GM19324 (cell line): ENCODE data around the gene PLA2G4B.
"Not testable (repeated sequence)": the region's sequence is repeated elsewhere in the genome, so short reads cannot be mapped to it uniquely, and the experiment has no call there.

ENCODE experiments used
- ATAC-seq: cut with Tn5 transposase; IDR thresholded peaks from one replicate; pipeline ENCODE4 v1.9.1; 2021; ENCODE audit warnings: mild to moderate bottlenecking, moderate library complexity; ENCODE audit not compliant: unreplicated experiment, low FRiP score

PLA2G4B gene

DNA sequence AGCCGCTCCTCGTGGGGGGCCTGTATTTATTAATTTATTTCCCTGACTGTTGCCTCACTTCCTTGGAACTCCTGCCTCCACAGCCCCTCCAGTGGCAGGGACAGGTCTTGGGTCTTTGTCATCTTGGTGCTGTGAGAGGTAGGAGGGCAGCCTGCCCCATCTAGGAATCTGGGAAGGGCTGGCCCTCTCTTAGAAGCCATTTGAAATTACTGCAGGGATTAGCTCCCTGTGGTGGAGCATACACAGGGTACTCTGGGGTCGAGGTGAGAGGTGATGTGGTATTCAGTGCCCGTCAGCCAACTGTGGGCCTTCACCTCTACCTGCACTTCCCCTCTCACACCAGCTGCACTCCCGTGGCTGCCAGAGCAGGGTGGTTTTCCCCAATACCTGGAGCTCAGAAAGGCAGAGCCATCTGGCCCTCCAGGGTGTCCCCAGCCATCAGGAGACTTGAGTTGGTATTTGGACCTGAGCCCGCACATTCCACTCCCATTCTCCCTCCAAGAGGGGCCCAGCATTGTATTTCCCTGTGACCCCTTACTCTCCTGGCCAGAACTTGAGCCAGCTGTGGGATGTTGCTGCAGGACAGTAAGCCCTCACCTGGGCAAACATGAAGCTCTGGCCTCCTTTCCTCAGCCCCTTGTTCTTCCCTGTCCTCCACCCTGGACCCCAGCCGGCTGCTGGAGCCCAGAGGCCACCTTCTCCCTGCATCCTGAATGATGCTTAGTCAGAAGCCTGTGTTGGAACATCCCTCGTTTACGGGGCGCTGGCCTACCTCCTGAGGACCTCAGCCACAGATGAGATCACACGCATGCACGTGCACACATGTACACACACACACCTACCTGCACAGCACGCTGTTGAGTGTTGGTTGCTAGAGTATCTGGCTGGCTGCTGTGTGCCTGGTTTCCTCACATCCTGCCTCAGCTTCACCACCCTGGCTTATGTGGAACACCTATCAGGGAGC, 12.8 kb upstream of the PLA2G4B start:
- no peak for ATAC-seq

DNA sequence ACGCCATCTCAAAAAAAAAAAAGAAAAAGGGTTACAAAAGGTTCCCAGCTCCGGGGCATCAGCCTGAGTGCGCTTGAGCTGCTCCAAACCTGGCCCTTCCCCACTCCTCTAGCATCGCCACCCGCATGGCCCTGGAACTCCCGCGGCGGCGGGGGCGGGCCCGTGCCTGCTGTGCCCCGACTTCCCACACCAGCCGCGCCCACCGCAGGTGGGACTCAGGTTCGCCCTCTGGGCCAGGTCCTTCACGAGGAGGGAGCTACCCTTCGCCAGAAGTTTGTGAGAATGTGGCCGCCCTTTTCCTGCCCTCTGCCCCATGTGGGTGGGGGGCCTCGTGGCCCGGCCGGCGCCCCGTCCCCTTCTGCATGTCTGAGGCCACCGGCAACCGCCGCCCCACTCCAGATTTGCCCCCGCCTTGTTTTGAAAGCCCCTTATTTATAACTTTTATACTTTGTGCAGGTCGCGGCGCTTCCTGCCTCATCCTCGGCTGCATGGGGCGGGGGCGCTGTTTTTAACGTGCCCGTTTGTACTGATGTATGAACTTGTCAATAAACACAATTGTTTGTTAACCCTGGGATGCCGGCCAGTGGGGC, 11.3 kb upstream of the PLA2G4B start:
- ATAC-seq, result no peak

DNA sequence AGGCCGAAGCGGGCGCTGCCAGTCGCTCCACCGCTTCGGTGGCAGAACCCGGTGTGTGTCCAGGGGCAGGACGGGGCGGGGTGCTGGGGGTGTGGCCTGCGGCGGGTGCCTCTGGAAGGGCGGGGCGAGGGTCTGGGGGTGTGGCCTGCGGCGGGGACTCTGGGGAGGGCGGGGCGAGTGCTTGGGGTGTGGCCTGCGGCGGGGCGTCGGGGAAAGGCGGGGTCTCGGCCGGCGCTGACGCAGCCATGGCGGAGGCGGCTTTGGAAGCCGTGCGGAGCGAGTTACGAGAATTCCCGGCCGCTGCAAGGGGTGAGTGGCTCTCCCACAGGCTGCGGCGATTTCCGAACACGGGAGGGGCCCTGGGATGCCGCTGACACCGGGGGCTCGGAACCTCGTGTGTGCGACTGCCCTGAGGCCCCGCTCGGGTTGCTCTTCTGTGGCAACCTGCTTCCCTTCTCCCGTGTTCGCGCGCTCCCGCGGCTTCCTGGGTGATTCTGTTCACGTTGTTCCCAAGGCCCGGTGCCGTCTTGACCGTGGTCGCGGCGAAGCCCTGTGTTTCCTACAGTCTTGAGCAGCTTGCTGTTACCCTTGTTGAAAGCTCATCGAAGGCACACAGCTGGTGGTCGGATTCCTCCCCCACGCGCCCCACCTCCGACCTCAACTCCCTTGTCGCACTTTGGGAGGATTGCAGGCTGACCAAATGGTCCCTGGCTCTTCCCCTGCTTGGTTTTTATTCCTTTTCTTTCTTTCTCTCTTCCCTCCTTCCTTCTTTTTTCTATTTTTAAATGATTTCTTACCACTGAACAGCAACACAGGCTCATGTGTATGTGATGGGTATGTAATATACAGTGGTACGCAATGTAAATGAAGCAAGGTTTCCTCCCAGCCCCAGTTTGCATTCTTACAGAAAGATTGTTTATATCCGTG, 10.5 kb upstream of the PLA2G4B start, which contains the start of gene JMJD7:
TSS of gene JMJD7 (plus strand) at position 213 of the 927 bp plus-strand sequence. CDS start at position 246, 33 bp downstream.
- ATAC-seq, result peak; percentile 73

DNA sequence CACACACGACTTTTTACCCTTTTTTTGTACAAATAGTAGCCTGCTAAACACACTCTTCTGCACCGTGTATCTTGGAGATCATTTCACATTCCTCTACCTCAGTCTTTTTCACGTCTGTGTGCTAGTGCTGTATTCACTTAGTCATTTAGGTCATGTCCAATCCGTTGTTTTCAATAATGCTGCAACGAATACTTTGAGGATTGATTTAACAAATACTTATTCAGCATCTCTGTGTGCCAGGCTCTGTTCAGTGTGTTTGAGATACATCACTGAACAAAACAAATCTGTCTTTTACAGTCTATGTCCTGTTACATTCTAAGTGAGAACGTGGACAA, 9.9 kb upstream of the PLA2G4B start:
- no peak for ATAC-seq

DNA sequence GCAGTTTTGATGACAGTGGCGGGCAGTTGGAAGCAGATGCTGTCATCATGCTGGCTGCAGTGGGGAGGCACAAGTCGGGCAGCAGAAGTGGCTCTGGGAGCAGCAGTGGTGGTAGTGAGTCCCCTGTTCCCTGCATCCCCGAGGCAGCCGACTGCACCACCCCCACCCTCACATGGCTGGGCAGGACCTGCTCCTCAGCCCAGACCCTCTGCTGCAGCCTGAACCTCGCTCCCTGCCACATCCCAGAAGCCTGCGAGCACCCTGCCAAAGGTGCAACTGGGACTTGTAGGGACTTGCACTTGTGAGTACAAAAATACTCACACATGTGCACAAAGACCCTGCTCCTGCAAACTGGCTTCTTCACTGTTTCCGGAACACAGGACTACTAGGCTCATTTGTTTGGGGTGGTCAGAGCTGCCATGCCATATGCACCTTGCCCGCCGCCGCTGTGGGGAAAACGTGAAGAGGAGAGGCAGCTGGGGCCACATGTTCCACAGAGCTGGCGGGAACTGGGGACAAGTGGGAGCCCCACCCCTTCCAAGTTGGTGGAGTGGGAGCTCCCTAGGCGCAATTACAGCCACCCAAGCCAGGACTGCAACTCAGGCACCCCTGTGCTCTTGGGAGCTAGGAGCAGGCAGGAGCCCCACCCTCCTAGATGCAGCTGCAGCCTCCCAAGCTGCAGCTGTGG, 8.5 kb upstream of the PLA2G4B start:
- ATAC-seq, result no peak

DNA sequence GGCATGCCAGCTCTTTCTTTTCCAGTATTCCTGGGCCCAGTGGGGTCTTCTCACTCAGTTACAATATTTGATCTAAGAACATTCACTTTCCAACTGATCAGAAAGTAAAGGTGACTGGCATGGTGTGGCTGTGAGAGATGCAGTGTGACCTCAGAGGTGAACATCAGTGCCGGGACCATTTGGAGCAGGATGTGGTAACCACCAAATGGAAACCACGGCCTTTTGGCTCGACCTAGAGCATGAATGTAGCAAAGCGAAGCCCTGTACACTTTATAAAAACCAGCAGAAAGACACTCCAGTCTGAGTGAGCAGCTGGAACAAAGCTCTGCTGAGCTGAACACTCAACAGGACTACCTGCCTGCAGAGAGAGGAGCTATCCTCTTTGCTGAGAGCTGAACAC, 7.4 kb upstream of the PLA2G4B start:
- not testable (repeated sequence) for ATAC-seq

DNA sequence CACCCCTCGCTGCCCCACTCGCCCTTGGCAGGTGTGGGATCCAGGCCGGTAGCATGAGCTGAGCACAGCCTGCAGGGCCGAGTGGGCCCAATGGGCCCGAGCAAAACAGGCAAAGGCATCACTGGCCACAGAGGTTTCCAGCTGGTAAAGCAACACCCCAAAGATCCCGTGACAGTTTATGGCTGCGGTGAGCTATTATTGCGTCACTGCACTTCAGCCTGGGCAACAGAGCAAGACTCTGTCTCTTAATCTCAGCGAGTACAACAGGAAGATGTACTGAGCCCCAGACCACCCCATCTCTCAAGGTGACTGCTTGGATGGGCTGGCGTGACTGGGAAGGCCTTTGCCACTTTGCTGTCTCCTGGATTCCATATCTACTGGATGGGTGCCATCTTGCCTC, 6.4 kb upstream of the PLA2G4B start:
- ATAC-seq, result no peak

DNA sequence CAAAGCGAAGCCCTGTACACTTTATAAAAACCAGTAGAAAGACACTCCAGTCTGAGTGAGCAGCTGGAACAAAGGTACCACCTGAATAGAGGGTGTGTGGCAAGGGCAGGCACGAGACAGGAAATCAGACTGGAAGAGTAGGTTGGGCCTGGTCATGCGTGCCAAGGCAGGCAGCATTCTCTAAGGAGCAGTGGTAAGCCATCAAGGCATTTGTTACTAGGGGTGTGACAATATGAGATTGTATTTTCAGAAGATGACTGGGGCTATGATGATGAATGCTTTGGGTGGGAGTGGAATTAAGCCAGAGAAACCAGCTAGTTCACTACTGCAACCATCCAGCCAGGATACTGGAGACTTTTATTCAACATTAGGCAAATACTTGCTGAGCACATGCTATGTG, 5.8 kb upstream of the PLA2G4B start:
- ATAC-seq, result no peak

DNA sequence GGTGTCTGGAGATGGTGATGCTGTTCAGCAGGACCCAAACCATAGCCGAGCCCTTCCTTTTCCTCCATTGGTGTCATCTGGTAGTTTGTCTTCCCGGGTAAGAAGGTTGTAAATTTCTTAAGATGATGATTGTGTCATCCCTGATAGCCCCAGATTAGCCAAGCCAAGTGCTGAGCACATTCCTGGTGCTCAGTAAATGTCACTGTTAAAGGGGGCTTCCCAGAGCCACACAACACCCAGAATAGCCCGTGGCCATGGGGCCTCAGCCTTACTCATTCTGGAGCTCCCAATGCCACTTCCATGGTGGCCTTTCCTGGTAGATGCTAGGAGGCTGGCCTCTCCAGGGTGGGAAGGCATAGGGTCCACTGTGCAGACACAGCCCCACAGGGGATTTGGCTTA, 4.6 kb upstream of the PLA2G4B start:
- no peak for ATAC-seq

DNA sequence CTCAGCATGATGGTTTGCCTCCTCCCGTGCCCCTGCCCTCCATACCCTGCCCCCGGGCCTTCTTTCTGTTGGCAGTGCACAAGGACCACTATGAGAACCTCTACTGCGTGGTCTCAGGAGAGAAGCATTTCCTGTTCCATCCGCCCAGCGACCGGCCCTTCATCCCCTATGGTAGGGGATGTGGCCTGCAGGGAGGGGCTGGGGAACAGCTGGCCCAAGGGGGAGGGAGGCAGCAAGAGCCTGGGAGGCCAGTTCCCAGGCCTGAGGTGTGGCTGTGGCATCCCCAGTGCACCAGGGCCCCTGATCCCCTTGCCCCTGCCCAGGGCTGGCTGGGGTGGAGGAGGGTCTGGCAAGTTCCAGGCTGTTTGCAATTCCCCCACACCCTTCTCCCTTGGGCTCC, 2.6 kb upstream of the PLA2G4B start:
- no peak for ATAC-seq

DNA sequence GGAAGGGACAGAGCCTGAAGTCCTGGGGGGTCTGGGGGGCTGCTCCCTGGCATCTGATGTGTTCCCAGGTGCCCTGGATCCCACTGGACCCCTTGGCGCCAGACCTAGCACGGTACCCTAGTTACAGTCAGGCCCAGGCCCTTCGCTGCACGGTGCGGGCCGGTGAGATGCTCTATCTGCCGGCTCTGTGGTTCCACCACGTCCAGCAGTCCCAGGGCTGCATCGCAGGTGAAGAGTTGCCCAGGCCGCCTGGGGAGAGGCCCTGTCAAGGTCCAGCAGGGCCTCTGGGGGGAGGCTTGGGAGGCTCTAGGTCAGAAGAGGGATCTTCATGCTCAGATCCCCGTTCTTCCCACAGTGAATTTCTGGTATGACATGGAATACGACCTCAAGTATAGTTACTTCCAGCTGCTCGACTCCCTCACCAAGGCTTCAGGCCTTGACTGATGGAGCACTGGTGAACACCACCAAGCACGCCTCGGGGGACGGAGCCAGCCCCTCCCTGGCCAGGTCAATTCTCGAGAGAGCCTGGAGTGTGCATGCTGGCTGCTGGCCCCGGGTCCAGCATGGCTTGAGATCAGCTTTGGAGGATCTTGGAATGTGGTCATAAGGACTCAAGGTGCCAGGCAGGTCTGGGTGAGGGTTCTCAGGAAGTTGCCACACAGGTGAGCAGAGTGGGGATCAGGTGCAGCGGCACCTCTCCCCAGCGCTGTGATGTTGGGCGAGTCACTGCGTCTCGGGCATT, 1.8 kb upstream of the PLA2G4B start:
- ATAC-seq, result no peak

DNA sequence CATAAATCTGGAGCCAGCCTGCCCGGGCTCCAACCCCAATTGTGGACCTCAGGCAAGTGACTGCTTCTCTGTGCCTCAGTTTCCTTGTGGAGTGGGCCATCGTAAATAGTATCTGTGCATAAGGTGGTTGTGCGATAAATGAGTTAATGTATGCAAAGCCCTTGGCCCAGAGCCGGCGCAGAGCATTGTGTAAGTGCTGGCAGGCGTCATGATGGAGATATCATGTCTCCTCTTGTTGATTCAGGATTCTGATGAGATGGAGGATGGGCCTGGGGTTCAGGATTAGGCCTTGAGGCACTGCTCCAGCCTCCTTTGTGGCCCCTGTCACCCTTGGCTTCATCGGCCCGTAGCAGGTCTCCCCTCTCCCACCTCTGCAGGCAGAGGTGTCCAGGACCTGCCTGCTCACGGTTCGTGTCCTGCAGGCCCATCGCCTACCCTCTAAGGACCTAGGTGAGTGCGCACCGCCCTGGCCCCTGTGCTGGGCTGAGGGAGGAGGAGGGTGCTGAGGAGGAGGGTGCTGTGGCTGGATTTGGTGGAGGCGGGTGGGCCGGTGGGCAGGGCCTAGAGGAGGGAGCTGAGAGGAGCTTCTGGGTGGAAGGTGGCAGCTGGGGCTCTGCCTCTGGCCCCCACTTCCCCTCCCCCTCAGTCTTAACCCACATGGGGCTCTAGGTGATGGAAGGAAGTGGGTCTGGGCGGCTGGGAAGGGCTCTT, 1.3 kb downstream of the PLA2G4B start:
- no peak for ATAC-seq

DNA sequence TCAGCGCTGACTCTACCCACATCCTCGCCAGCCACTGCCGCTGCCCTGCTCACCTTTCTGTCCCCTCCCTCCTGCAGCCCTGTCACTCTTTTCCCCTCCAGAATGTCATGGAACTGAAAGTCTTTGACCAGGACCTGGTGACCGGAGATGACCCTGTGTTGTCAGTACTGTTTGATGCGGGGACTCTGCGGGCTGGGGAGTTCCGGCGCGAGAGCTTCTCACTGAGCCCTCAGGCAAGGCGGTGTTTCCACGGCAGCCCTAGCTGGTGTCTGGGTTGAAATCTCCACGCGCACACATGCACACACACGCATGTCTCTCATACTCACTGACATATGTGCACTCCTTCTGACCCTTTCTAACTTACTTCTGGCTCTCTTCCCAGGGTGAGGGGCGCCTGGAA, 2.0 kb downstream of the PLA2G4B start:
- ATAC-seq, result no peak

DNA sequence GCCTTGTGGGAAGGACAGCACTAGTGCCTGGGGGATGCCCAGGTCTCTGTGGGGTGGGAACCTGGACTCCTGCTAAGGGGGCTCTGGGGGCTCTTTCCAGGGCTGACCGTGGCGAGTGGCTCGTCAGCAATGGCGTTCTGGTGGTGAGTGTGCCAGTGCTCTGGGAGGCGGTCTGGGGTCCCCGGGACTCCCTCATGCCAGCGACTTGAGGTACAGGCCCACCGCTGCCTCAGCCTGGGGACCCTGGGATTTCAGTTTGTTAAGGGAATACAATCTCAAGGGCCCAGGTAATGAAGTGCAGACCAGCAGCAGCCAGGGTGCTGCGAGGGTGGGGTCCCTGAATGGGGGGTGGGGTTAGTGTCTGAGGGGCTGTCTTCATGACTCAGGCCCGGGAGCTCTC, 2.5 kb downstream of the PLA2G4B start:
- ATAC-seq, result no peak

DNA sequence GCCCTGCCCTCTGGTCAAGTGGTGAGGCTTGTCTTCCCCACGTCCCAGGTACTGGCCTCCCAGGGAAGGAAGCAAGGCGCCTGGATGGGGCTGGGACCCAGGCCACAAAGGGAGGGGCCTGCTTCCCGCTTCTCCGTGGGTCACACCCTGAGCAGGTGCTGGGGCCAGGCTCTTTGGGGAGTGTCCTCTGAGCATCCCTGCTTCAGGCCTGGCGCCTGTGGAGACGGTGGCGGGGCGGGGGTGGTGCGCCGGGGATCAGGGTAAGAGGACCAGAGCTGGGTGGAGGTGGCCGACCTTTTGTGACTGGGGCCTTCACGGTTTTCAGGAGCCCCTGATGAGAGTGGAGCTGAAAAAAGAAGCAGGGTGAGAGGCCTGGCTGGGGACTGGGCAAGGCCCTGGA, 3.6 kb downstream of the PLA2G4B start:
- ATAC-seq, result no peak

DNA sequence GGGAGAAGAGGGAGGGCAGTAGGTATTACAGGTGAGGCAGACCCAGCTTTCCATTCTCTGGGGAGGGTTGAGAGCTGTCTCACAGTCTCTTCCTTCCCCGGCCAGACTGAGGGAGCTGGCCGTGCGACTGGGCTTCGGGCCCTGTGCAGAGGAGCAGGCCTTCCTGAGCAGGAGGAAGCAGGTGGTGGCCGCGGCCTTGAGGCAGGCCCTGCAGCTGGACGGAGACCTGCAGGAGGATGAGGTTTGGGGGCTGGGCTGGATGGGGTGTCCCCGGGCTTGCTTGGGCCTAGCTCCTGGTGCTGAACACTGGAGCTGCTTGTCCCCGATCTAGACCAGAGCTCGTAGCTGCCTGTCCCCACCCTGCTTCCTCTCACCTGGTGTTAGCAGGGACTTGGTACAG, 4.9 kb downstream of the PLA2G4B start:
- ATAC-seq, result no peak

DNA sequence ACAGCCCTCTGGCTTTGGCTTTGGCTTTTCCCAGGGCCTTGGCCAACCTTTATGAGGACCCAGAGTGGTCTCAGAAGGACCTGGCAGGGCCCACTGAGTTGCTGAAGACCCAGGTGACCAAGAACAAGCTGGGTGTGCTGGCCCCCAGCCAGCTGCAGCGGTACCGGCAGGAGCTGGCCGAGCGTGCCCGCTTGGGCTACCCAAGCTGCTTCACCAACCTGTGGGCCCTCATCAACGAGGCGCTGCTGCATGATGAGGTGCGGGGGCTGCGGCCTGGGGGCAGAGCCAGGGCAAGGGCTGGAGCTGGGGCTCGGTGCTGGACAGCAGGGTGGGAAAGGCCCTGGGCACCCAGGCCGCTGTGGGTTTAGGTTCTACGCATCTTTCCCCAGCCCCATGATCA, 6.2 kb downstream of the PLA2G4B start:
- no peak for ATAC-seq

DNA sequence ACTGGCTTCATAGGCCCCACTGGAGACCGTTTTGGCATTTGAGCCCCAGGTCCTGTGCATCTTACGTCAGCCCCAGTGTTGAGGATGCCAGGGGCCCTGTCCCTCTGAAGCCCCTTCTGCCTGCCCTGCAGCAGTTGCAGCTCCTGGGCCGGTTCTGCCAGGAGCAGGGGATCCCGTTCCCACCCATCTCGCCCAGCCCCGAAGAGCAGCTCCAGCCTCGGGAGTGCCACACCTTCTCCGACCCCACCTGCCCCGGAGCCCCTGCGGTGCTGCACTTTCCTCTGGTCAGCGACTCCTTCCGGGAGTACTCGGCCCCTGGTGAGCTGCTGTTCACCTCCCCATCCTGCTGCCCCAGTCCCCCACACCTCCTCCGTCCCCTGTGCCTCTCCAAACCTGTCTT, 8.6 kb downstream of the PLA2G4B start:
- no peak for ATAC-seq

DNA sequence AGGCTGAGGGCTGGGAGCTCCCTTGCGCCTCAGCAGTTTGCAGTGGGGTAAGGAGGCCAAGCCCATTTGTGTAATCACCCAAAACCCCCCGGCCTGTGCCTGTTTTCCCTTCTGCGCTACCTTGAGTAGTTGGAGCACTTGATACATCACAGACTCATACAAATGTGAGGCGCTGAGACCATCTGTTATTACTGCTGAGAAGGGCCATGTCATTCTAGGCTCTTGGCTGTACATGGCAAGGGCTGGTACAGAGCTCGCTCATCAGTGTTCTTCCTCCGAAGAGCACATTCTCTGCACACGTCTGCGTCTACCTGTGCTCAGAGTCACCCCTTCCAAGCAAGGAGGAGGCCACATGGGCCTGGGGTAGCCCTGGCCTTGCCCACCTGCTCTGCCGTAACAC, 9.3 kb downstream of the PLA2G4B start:
- no peak for ATAC-seq
